HL-60/S4 (cell line): ENCODE data around the gene PSMD8.
"Not testable (repeated sequence)": the region's sequence is repeated elsewhere in the genome, so short reads cannot be mapped to it uniquely, and the experiment has no call there.

Experiments
- in situ Hi-C: fragments of 300-500 bp; cut with MboI; formaldehyde crosslinking; loops from 2 replicates; pipeline ENCODE4 v1.14.3; 2022; ENCODE audit warnings: low sequenced_read_pairs

The PSMD8 gene

GRCh38 chr19:38360839-38361631 lies 13.3 kb upstream of the PSMD8 start:
- in situ Hi-C loops = no loop called here

- in situ Hi-C loops = no loop called here
Measured at GRCh38 chr19:38361633-38362075, 12.7 kb upstream of the PSMD8 start.

GRCh38 chr19:38362076-38362945 lies 12.1 kb upstream of the PSMD8 start:
- in situ Hi-C loops = no loop called here

GRCh38 chr19:38362946-38363688 lies 11.3 kb upstream of the PSMD8 start:
- in situ Hi-C loops = not testable (repeated sequence)

GRCh38 chr19:38367041-38367440 lies 7.3 kb upstream of the PSMD8 start:
- in situ Hi-C loops = no loop called here

- in situ Hi-C loops = no loop called here
Measured at GRCh38 chr19:38369584-38369983, 4.8 kb upstream of the PSMD8 start.

- in situ Hi-C loops = no loop called here
Measured at GRCh38 chr19:38370299-38370698, 4.1 kb upstream of the PSMD8 start.

GRCh38 chr19:38371081-38371480 lies 3.3 kb upstream of the PSMD8 start:
- in situ Hi-C loops = no loop called here

- in situ Hi-C loops = no loop called here
Measured at GRCh38 chr19:38373907-38374331, 452 bp upstream of the PSMD8 start.

GRCh38 chr19:38375098-38375493 lies 725 bp downstream of the PSMD8 start:
- in situ Hi-C loops = no loop called here

- in situ Hi-C loops = no loop called here
Measured at GRCh38 chr19:38375748-38376147, 1.4 kb downstream of the PSMD8 start.

- in situ Hi-C loops = no loop called here
Measured at GRCh38 chr19:38376576-38376975, 2.2 kb downstream of the PSMD8 start.

- in situ Hi-C loops = no loop called here
Measured at GRCh38 chr19:38377052-38377451, 2.7 kb downstream of the PSMD8 start.

GRCh38 chr19:38378866-38379265 lies 4.5 kb downstream of the PSMD8 start:
- in situ Hi-C loops = no loop called here

GRCh38 chr19:38381138-38381537 lies 6.8 kb downstream of the PSMD8 start:
- in situ Hi-C loops = no loop called here

- in situ Hi-C loops = no loop called here
Measured at GRCh38 chr19:38383184-38383583, 8.8 kb downstream of the PSMD8 start.

GRCh38 chr19:38383743-38384142 lies 9.4 kb downstream of the PSMD8 start:
- in situ Hi-C loops = no loop called here

GRCh38 chr19:38384209-38385027 lies 10.0 kb downstream of the PSMD8 start:
- in situ Hi-C loops = no loop called here

GRCh38 chr19:38385057-38385803 lies 10.9 kb downstream of the PSMD8 start:
- in situ Hi-C loops = no loop called here

GRCh38 chr19:38385804-38386257 lies 11.5 kb downstream of the PSMD8 start:
- in situ Hi-C loops = no loop called here
